ENCODE measurements around the gene INTS15. TPM values are rescaled to one million over a fixed set of nuclear protein-coding genes. Genes with fewer than 3 reads are reported as not detected.

Gene INTS15
- polyA plus RNA-seq, 4 donors: 31.9 to 38.3 (median 33.3) TPM

- DNase-seq (ENCODE audit: low read depth in 4 of 4, low spot score in 3 of 4): no peak
Observed at GRCh38 chr7:6640246-6640721, 50.5 kb downstream of the INTS15 start.

- no peak for DNase-seq (ENCODE audit: low read depth in 4 of 4, low spot score in 3 of 4)
Observed at GRCh38 chr7:6641305-6642035, 51.6 kb downstream of the INTS15 start.

GRCh38 chr7:6642239-6642839 is 52.5 kb downstream of the INTS15 start:
- no peak for DNase-seq (ENCODE audit: low read depth in 4 of 4, low spot score in 3 of 4)

- DNase-seq (ENCODE audit: low read depth in 4 of 4, low spot score in 3 of 4): no peak
Observed at GRCh38 chr7:6642861-6643640, 53.2 kb downstream of the INTS15 start.

GRCh38 chr7:6643915-6644625 is 54.2 kb downstream of the INTS15 start:
- no peak for DNase-seq (ENCODE audit: low read depth in 4 of 4, low spot score in 3 of 4)

GRCh38 chr7:6644728-6645127 is 54.9 kb downstream of the INTS15 start:
- DNase-seq (ENCODE audit: low read depth in 4 of 4, low spot score in 3 of 4): no peak

- DNase-seq (ENCODE audit: low read depth in 4 of 4, low spot score in 3 of 4): no peak
Observed at GRCh38 chr7:6646465-6646864, 56.6 kb downstream of the INTS15 start.

GRCh38 chr7:6647080-6647479 is 57.3 kb downstream of the INTS15 start:
- no peak for DNase-seq (ENCODE audit: low read depth in 4 of 4, low spot score in 3 of 4)

GRCh38 chr7:6647541-6647940 is 57.7 kb downstream of the INTS15 start:
- no peak for DNase-seq (ENCODE audit: low read depth in 4 of 4, low spot score in 3 of 4)

GRCh38 chr7:6648066-6648814 is 58.4 kb downstream of the INTS15 start:
- no peak for DNase-seq (ENCODE audit: low read depth in 4 of 4, low spot score in 3 of 4)

- DNase-seq (ENCODE audit: low read depth in 4 of 4, low spot score in 3 of 4): no peak
Observed at GRCh38 chr7:6648815-6649104, 58.9 kb downstream of the INTS15 start.

- DNase-seq (ENCODE audit: low read depth in 4 of 4, low spot score in 3 of 4): no peak
Observed at GRCh38 chr7:6649241-6649961, 59.6 kb downstream of the INTS15 start.

- no peak for DNase-seq (ENCODE audit: low read depth in 4 of 4, low spot score in 3 of 4)
Observed at GRCh38 chr7:6650086-6650485, 60.3 kb downstream of the INTS15 start.

- no peak for DNase-seq (ENCODE audit: low read depth in 4 of 4, low spot score in 3 of 4)
Observed at GRCh38 chr7:6650521-6651011, 60.7 kb downstream of the INTS15 start.

GRCh38 chr7:6651851-6652445 is 62.1 kb downstream of the INTS15 start:
- no peak for DNase-seq (ENCODE audit: low read depth in 4 of 4, low spot score in 3 of 4)

- DNase-seq (ENCODE audit: low read depth in 4 of 4, low spot score in 3 of 4): no peak
Observed at GRCh38 chr7:6652446-6653011, 62.7 kb downstream of the INTS15 start.

GRCh38 chr7:6653071-6654003 is 63.5 kb downstream of the INTS15 start:
- DNase-seq (ENCODE audit: low read depth in 4 of 4, low spot score in 3 of 4): no peak
